Activated CD8-positive, alpha-beta memory T cell treated with anti-CD3 and anti-CD28 coated beads, Interleukin-2, amount 50 U/mL, for 48 hours (primary cell): ENCODE results near the gene ATE1.
A peak's percentile ranks its signal among the peaks of the same experiment; 100 is the strongest.
"Not testable (repeated sequence)": the region's sequence is repeated elsewhere in the genome, so short reads cannot be mapped to it uniquely, and the experiment has no call there.

Experiments
- DNase-seq: peaks from one replicate; pipeline ENCODE4 v3.0.0-alpha.2; 2020

ATE1 gene

DNA sequence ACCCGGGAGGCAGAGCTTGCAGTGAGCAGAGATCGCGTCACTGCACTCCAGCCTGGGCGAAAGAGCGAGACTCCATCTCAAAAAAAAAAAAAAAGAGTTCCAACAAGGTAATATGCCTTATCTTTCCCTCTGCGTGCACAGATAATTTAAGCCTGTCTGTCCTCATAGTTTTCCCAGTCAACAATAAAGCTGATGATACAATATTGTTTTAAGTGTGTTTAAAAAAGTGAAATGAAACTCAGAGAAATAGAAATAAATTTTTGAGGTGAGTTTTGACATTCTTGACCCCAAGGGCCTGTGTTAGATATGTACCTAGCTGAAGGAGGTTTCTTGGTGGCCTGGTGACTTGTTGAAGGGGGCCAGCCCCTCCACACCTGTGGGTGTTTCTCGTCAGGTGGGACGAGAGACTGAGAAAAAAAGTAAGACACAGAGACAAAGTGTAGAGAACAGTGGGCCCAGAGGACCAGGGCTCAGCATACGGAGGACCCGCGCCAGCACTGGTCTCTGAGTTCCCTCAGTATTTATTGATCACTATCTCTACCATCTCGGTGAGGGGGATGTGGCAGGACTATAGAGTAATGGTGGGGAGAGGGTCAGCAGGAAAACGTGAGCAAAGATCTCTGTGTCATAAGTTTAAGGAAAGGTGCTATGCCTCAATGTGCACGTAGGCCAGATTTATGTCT lies 1.9 kb upstream of the ATE1 start:
- not testable (repeated sequence) for DNase-seq

GRCh38 chr10:121928528-121928884 lies 675 bp upstream of the ATE1 start:
- DNase-seq = no peak

- DNase-seq = peak; percentile 76
Observed at GRCh38 chr10:121927318-121927840, 452 bp downstream of the ATE1 start.

DNA sequence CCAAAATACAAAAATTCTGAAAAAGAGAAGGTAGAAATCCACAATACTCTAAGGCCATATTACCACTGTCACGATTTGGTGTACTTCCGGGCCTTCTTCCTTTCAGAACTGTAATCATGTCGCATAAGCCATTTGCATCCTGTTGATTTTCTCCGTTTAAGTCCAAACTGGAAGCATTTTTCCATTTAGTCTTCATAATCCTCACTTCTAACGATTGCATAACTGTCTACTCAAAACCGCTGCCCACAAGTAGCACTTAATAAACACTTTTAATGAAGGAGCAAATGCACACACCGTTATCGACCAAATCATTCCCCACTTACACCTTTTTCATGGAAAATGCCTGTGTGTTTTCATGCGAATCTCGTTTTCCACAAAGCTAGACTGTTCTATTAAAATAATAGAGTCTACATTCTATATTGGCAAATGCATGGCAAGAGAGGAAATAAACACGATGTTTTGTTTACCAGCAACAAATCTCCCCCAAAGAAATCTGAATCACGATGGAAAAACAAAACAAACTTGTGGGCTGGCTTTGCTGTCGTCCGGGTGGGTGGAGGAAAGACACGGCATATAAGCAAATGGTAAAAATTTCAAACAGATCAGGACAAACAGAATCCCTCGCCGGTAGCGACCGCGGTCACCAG lies 1.0 kb downstream of the ATE1 start:
- DNase-seq = no peak

GRCh38 chr10:121926157-121926556 lies 1.7 kb downstream of the ATE1 start:
- no peak for DNase-seq

DNA sequence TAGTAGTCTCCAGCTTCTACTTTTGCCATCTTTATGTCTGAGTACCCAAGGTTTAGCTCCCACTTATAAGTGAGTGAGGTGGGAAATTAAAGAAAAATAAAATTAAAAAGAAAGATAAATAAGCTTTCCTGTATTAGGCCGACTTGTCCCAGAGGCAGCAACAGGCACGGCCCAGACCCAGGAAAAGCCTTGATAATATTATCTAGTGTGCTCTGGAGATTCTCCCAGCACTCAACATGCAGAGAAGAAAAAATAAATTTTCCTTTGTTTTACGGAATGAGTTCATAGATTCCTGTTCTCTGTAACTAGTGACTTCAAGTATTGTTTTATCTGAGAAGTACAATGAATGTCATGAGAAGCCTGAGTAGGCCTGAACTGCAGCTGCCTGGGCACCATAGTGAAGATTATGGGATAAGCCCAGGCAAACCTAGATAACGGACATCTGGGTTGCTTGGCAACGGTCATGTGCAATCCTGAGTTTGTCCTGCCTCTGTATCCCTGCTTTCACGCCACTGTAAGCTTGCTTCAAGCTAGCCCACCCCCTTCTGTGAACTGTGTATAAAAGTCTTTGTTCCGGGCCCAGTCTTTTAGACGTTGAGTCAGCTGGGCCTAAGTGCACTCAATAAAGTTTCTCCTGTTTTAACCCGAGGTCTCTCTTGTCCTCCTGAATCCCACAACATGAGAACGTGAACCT lies 6.4 kb downstream of the ATE1 start:
- no peak for DNase-seq

- no peak for DNase-seq
Observed at GRCh38 chr10:121919666-121920065, 8.2 kb downstream of the ATE1 start.

GRCh38 chr10:121918800-121919199 lies 9.0 kb downstream of the ATE1 start:
- DNase-seq = not testable (repeated sequence)

DNA sequence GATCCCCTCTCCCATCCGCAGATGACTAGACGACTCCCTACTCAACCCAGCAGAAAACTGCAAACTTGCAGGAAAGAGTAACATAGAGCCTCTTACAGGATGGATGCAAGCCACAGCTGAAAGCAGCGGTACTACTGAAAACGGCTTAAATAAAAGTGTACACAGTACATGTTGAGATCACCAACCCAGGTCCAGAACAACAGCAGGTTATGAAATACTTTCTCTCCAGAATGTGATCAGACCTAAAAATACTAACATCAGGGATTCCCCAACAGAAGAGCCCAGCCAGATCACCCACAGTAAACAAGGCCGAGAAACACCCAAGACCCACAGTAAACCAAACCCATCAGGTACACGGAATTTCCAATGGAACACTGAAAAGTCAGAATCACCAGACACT lies 13.2 kb downstream of the ATE1 start:
- no peak for DNase-seq

GRCh38 chr10:121911421-121911697 lies 16.5 kb downstream of the ATE1 start:
- DNase-seq = no peak

DNA sequence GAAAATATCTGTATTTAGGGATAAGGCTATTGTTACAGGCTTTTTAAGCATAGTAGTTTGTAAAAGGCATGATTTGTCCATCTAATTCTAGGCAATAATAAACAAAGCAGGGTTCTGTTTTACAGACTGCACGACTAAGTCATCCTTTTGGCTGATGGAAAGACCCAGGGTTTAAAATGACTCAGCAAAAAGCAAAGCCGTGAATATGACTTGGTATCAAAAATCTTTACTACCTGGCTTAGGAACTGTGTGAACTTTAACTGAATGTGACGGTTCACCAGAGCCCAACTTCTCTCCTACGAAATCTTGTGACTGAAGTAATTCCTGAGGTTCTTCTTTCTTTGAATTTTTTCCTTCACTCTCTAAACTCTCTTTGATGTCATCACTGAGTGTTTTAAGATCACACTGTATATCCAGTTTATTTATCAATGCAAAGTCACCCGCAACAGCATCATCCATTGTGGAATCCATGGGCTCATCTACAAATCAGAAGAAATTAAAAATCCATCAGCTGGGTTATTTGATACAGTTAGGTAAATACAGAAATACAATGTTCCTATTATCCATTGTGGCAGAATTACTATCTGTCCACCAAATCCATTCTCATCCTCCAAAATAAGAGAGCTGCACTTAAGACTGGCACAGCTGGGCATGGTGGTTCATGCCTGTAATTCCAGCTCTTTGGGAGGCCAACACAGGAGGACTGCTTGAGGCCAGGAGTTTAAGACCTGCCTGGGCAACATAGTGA lies 17.0 kb downstream of the ATE1 start:
- no peak for DNase-seq

GRCh38 chr10:121904888-121905287 lies 22.9 kb downstream of the ATE1 start:
- DNase-seq = no peak

GRCh38 chr10:121900443-121901174 lies 27.2 kb downstream of the ATE1 start:
- no peak for DNase-seq

GRCh38 chr10:121899727-121900126 lies 28.1 kb downstream of the ATE1 start:
- no peak for DNase-seq

GRCh38 chr10:121891103-121891502 lies 36.7 kb downstream of the ATE1 start:
- DNase-seq = no peak

DNA sequence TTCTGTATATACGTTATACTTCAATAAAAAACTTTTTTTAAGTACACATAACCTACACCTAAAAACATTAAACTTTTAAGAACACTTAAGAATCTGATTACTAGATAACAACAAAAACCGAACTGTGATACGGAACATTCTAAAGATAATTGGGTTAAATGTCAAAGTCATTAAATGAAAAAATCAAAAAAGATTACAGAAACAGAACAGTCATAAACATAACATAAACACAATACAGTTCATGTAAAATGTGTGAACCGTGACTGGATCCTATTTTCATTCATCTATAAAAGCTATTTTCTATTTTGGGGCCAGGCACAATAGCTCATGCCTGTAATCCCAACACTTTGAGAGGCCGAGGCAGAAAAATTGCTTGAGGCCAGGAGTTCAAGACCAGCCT lies 38.6 kb downstream of the ATE1 start:
- no peak for DNase-seq

DNA sequence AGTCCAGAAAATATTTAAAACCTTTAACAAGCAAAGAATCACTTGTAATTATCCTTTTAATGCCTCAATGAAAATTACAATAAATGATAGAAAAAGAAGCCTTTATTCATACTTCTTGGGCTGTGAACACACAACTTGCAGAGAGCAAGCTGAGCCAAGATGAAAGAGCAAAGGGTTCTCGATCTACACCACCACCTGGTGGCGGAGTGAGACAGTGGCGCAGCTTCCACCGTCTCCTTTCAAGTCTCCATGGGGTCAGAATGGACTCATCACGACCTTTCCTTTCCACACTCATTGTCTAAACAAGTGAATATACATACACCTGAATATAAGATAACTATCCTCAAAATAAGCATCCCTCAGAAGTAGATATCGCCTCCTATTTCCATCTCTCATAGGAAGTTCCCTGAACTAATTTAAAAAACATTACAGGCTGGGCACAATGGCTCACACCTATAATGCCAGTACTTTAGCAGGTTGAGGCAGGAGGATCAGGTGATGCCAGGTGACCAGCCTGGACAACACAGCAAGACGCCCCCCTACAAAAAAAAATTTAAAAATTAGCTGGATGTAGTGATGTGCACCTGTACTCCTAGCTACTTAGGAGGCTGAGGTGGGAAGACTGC lies 40.7 kb downstream of the ATE1 start:
- DNase-seq = peak; percentile 66

DNA sequence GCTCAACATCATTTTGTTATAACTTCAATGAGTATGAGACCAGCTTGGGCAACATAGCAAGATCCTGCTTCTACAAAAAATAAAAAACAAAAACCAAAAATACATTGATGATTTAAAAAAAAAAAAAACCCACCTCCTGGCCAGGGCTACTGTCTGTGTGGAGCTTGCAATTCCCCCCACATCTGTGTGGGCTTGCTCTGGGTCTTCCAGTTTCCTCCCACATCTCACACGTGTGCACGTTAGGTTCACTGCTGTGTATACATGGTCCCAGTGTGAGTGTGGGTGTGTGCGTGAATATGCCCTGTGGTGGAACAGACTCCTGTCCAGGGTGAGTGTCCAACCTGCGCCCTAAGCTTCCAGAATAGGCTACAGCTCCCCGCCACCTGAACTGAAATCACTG lies 41.6 kb downstream of the ATE1 start:
- no peak for DNase-seq

GRCh38 chr10:121880895-121881294 lies 46.9 kb downstream of the ATE1 start:
- no peak for DNase-seq

- no peak for DNase-seq
Observed at GRCh38 chr10:121879476-121879875, 48.4 kb downstream of the ATE1 start.

GRCh38 chr10:121873236-121873635 lies 54.6 kb downstream of the ATE1 start:
- no peak for DNase-seq

- DNase-seq = no peak
Observed at GRCh38 chr10:121870413-121870812, 57.4 kb downstream of the ATE1 start.
